HCT116 (cell line): ENCODE measurements around the gene SAMD4A. TPM values are rescaled to one million over a fixed set of nuclear protein-coding genes. Genes with fewer than 3 reads are reported as not detected.

Experiments
- ATAC-seq: fragments of 200-7000 bp; cut with Tn5 transposase; 2 replicates; pipeline ENCODE4 v1.9.1; 2020; ENCODE audit warnings: mild to moderate bottlenecking, moderate library complexity
- BruUV-seq: library from RNA; stranded (reverse); fragments of 400-500 nt; replicated peaks from 2 replicates; lab custom pipeline; 2021; lab: Mats Ljungman, UMichigan
- CTCF ChIA-PET: fragments of 300-600 bp; sonication (Branson Sonifier 250); formaldehyde crosslinking; loops from one replicate; lab custom pipeline; 2021; ENCODE audit warnings: antibody characterized with exemption; lab: Charles Lee
- POLR2A ChIA-PET: fragments of 300-600, 350-600 bp; sonication (Branson Sonifier 250); formaldehyde crosslinking; loops from one replicate; lab custom pipeline; 2021; ENCODE audit warnings: antibody characterized with exemption; lab: Charles Lee
- RAD21 ChIA-PET, 2 experiments: fragments of 300-600 bp; sonication (Branson Sonifier 250); formaldehyde crosslinking; loops; one replicate each; lab custom pipeline; 2023; ENCODE audit warnings: low total read pairs in 2 of 2; ENCODE audit not compliant: uncharacterized antibody in 2 of 2, unreplicated experiment in 2 of 2, low non-redundant PET in 1 of 2; lab: Charles Lee
- DNase-seq: peaks from one replicate; pipeline ENCODE4 v3.0.0-alpha.2; 2010; ENCODE audit warnings: low read depth, low spot score
- H2AFZ ChIP-seq: fragments of 200-600 bp; shearing (Covaris generic), sonication (generic); 2 replicates; pipeline ENCODE4 v1.6.1; 2017; ENCODE audit warnings: low read depth, mixed run types, mixed read lengths, antibody characterized with exemption, low read length; ENCODE audit not compliant: poor library complexity, severe bottlenecking
- H3K27ac ChIP-seq: 2 replicates; pipeline ENCODE4 v1.5.1; 2012; ENCODE audit warnings: low read depth, low read length
- H3K27me3 ChIP-seq: fragments of 200-600 bp; sonication (generic); 2 replicates; pipeline ENCODE4 v1.6.1; 2016; ENCODE audit warnings: mixed run types, low read length, mixed read lengths; ENCODE audit not compliant: insufficient read depth
- H3K36me3 ChIP-seq, 2 experiments: fragments of 200-500 bp in 1 of 2; fragments of 200-600 bp in 1 of 2; sonication (Bioruptor generic) in 1 of 2; sonication (generic) in 1 of 2; 2 replicates each; pipeline versions ENCODE4 v1.5.1 to v1.6.1; 2014 to 2016; ENCODE audit warnings: low read length in 2 of 2, inconsistent platforms in 1 of 2, mixed read lengths in 1 of 2, mixed run types in 1 of 2; ENCODE audit not compliant: insufficient read depth in 2 of 2, control insufficient read depth in 1 of 2
- H3K4me1 ChIP-seq, 2 experiments: fragments of 200-600 bp in 1 of 2; sonication (generic) in 1 of 2; 2 replicates each; pipeline versions ENCODE4 v1.5.1 to v1.6.1; 2012 to 2017; ENCODE audit warnings: low read length in 2 of 2, inconsistent platforms in 1 of 2, mild to moderate bottlenecking in 1 of 2, mixed read lengths in 1 of 2, mixed run types in 1 of 2, moderate library complexity in 1 of 2; ENCODE audit not compliant: insufficient read depth in 2 of 2, control insufficient read depth in 1 of 2
- H3K4me2 ChIP-seq: fragments of 200-600 bp; sonication (generic); 2 replicates; pipeline ENCODE4 v1.6.1; 2017; ENCODE audit warnings: mixed run types, low read length, mixed read lengths
- H3K4me3 ChIP-seq, 2 experiments: fragments of 200-600 bp in 1 of 2; sonication (generic) in 1 of 2; replicated peaks in 1 of 2; 2 replicates each; pipeline ENCODE4 v1.5.1; 2011 to 2016; ENCODE audit warnings: low read length in 2 of 2, control low read depth in 1 of 2, low read depth in 1 of 2, mild to moderate bottlenecking in 1 of 2, mixed read lengths in 1 of 2, mixed run types in 1 of 2
- H3K79me2 ChIP-seq: fragments of 200-600 bp; sonication (generic); 2 replicates; pipeline ENCODE4 v1.6.1; 2017; ENCODE audit warnings: mild to moderate bottlenecking, mixed run types, low read length, moderate library complexity, mixed read lengths; ENCODE audit not compliant: insufficient read depth
- H3K9ac ChIP-seq: fragments of 200-600 bp; sonication (generic); 2 replicates; pipeline ENCODE4 v1.6.1; 2016; ENCODE audit warnings: low read length, mixed read lengths
- H3K9me2 ChIP-seq: fragments of 200-600 bp; sonication (generic), shearing (Covaris generic); 2 replicates; pipeline ENCODE4 v1.6.1; 2017; ENCODE audit warnings: mixed run types, mild to moderate bottlenecking, moderate library complexity; ENCODE audit not compliant: insufficient read depth
- H3K9me3 ChIP-seq, 2 experiments: fragments of 200-500 bp in 1 of 2; fragments of 200-600 bp in 1 of 2; sonication (Bioruptor generic) in 1 of 2; sonication (generic) in 1 of 2; 2 replicates each; pipeline ENCODE4 v1.6.1; 2014 to 2017; ENCODE audit warnings: low read length in 2 of 2, mixed read lengths in 2 of 2, inconsistent platforms in 1 of 2, low read depth in 1 of 2, mild to moderate bottlenecking in 1 of 2, mixed run types in 1 of 2, moderate library complexity in 1 of 2; ENCODE audit not compliant: control insufficient read depth in 1 of 2, insufficient read depth in 1 of 2
- H4K20me1 ChIP-seq: fragments of 200-600 bp; sonication (generic), shearing (Covaris generic); 2 replicates; pipeline ENCODE4 v1.6.1; 2017; ENCODE audit warnings: mixed run types, mild to moderate bottlenecking, moderate library complexity; ENCODE audit not compliant: insufficient read depth
- CBX3 ChIP-seq: IDR thresholded peaks from 2 replicates; pipeline ENCODE4 v1.6.1; 2012; ENCODE audit warnings: low read depth
- CEBPB ChIP-seq: IDR thresholded peaks from 2 replicates; pipeline ENCODE4 v1.6.1; 2012; ENCODE audit warnings: low read depth
- EGR1 ChIP-seq: IDR thresholded peaks from 2 replicates; pipeline ENCODE4 v1.6.1; 2012; ENCODE audit warnings: low read depth
- SP1 ChIP-seq: IDR thresholded peaks from 2 replicates; pipeline ENCODE4 v1.6.1; 2012; ENCODE audit warnings: low read depth
- YY1 ChIP-seq: IDR thresholded peaks from 2 replicates; pipeline ENCODE4 v1.6.1; 2011; ENCODE audit warnings: low read length, low read depth, moderate library complexity, mild to moderate bottlenecking; ENCODE audit not compliant: insufficient replicate concordance; ENCODE audit errors: extremely low read depth
- ZNF274 ChIP-seq: fragments of 200-500 bp; sonication (Bioruptor generic); IDR thresholded peaks from 2 replicates; pipeline ENCODE4 v1.6.1; 2014; ENCODE audit warnings: mild to moderate bottlenecking, low read depth, low read length, inconsistent platforms
- intact Hi-C: fragments of 100-400 bp; cut with micrococcal nuclease; formaldehyde crosslinking; loops from 2 replicates; pipeline ENCODE4 v1.10.0; 2022
- total RNA-seq: library from RNA; stranded (reverse); gene quantifications from one replicate; pipeline ENCODE4 v1.2.1, GENCODE V29; 2021; ENCODE audit not compliant: unreplicated experiment
- TF ChIP-seq, protein P1 (sequence below): IDR thresholded peaks from 2 replicates; pipeline ENCODE4 v1.6.1; 2012
- TF ChIP-seq, protein P2 (sequence below): IDR thresholded peaks from 2 replicates; pipeline ENCODE4 v1.6.1; 2012; ENCODE audit warnings: low read depth

The SAMD4A gene
- total RNA-seq, 1 experiment from 2014 or later, result 9.0 TPM

DNA sequence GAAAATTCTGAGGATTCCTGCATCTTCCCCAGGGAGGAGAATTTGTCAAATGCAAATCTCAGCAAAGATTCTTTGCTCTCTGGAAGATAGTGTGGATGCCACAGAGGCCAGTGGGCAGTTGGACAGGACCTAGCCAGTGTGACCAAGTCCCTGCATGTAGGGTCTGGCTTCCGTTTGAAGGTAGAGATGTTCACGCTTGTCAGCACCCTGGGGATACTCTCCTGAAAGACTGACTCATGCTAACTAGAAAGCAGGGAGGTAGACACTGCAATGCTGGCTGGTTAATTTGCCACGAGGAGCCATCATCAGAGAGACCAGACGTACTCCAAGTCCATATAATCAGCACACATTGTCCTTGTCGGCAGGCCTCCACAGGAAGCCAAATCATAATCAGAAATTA lies 130.1 kb downstream of the SAMD4A start:
- ATAC-seq (no peak), DNase-seq (no peak)
- H3K79me2 ChIP-seq, result no peaks in the 10 kb centered on the region
- BruUV-seq, result no TSS peak
- intact Hi-C loops, result no loop called here
- H3K4me2 ChIP-seq, result no peak overlapping the region
- H3K9ac ChIP-seq, result no peak overlapping the region
- no peak overlapping the region for H3K4me3 ChIP-seq
- no peaks in the 10 kb centered on the region for H3K36me3 ChIP-seq
- CTCF ChIA-PET, result no interaction called here
- TF ChIP-seq SP1 (no peak), ZNF274 (no peak), YY1 (no peak), EGR1 (no peak), CEBPB (no peak), CBX3 (no peak)
- TF ChIP-seq, protein P1, sequence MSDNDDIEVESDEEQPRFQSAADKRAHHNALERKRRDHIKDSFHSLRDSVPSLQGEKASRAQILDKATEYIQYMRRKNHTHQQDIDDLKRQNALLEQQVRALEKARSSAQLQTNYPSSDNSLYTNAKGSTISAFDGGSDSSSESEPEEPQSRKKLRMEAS, result no peak
- TF ChIP-seq, protein P2, sequence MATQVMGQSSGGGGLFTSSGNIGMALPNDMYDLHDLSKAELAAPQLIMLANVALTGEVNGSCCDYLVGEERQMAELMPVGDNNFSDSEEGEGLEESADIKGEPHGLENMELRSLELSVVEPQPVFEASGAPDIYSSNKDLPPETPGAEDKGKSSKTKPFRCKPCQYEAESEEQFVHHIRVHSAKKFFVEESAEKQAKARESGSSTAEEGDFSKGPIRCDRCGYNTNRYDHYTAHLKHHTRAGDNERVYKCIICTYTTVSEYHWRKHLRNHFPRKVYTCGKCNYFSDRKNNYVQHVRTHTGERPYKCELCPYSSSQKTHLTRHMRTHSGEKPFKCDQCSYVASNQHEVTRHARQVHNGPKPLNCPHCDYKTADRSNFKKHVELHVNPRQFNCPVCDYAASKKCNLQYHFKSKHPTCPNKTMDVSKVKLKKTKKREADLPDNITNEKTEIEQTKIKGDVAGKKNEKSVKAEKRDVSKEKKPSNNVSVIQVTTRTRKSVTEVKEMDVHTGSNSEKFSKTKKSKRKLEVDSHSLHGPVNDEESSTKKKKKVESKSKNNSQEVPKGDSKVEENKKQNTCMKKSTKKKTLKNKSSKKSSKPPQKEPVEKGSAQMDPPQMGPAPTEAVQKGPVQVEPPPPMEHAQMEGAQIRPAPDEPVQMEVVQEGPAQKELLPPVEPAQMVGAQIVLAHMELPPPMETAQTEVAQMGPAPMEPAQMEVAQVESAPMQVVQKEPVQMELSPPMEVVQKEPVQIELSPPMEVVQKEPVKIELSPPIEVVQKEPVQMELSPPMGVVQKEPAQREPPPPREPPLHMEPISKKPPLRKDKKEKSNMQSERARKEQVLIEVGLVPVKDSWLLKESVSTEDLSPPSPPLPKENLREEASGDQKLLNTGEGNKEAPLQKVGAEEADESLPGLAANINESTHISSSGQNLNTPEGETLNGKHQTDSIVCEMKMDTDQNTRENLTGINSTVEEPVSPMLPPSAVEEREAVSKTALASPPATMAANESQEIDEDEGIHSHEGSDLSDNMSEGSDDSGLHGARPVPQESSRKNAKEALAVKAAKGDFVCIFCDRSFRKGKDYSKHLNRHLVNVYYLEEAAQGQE, result no peak
- no peak overlapping the region for H2AFZ ChIP-seq
- H3K9me2 ChIP-seq, result no peaks in the 10 kb centered on the region
- H3K27me3 ChIP-seq, result no peaks in the 10 kb centered on the region
- POLR2A ChIA-PET, result no interaction called here
- no peak overlapping the region for H3K27ac ChIP-seq
- H3K9me3 ChIP-seq, result no peaks in the 10 kb centered on the region
- H3K4me1 ChIP-seq, result peaks cover 0 to 18% of the 10 kb centered on the region in 2 experiments; a peak in 1 of 4 replicates
- H4K20me1 ChIP-seq, result no peaks in the 10 kb centered on the region
- RAD21 ChIA-PET, result no interaction called here
